Astrocyte of the spinal cord (primary cell): ENCODE measurements around the gene NUP160.
A peak's percentile ranks its signal among the peaks of the same experiment; 100 is the strongest.

ENCODE experiments used
- DNase-seq: peaks from one replicate; pipeline ENCODE4 v3.0.0; 2011; ENCODE audit warnings: low read depth, low spot score
- H3K4me3 ChIP-seq: 2 replicates; pipeline ENCODE4 v1.5.1; 2011; ENCODE audit warnings: low read depth, mild to moderate bottlenecking, low read length, moderate library complexity
- in situ Hi-C: cut with HindIII; loops from 2 replicates; pipeline ENCODE4 v1.10.0; 2017; ENCODE audit warnings: low sequenced_read_pairs
- TF ChIP-seq, protein P1 (sequence below): IDR thresholded peaks from 2 replicates; pipeline ENCODE4 v1.5.1; 2012; ENCODE audit warnings: low read depth, mild to moderate bottlenecking, low read length, inconsistent platforms

The NUP160 gene

DNA sequence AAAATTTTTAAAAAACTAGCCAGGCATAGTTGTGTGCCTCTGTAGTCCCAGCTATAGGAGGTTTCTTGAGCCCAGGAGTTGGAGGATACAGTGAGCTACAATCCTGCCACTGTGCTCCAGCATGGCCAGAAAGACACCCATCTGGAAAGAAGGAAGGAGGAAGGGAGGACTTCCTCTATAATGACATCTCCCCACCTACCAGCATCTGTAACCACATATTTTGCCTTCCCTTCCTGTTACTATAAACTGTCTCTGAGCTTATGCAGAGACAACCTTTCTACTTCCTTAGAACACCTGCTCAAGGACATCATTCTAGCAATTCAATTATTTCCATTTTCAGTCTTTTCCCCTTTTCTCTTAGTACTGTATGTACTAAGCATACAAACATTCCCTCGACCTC lies 2.2 kb upstream of the NUP160 start:
- no peak for DNase-seq
- TF ChIP-seq, protein P1, sequence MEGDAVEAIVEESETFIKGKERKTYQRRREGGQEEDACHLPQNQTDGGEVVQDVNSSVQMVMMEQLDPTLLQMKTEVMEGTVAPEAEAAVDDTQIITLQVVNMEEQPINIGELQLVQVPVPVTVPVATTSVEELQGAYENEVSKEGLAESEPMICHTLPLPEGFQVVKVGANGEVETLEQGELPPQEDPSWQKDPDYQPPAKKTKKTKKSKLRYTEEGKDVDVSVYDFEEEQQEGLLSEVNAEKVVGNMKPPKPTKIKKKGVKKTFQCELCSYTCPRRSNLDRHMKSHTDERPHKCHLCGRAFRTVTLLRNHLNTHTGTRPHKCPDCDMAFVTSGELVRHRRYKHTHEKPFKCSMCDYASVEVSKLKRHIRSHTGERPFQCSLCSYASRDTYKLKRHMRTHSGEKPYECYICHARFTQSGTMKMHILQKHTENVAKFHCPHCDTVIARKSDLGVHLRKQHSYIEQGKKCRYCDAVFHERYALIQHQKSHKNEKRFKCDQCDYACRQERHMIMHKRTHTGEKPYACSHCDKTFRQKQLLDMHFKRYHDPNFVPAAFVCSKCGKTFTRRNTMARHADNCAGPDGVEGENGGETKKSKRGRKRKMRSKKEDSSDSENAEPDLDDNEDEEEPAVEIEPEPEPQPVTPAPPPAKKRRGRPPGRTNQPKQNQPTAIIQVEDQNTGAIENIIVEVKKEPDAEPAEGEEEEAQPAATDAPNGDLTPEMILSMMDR = no peak
- no peak overlapping the region for H3K4me3 ChIP-seq
- in situ Hi-C loops = no loop called here

GRCh38 chr11:47848700-47849155 lies 578 bp upstream of the NUP160 start:
- TF ChIP-seq, protein P1 = no peak
- DNase-seq = no peak
- peak overlapping the region; percentile 97 for H3K4me3 ChIP-seq
- in situ Hi-C loops = no loop called here

DNA sequence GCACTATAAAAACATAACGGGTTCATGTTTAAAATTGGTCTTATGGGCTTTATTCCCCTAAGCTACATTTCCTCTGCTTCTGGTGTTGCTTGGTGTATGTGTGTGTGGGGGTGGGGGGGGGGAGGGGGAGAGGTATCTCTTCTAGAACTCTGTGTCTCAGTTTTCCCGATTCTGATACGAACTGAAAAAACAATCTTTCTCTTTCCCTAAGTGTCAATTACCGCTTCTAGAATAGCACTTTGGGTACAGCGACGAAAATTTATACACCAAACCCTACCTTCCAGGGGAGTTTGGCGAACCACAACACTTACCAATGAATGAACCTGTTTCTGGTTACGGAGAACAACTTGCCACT lies 636 bp downstream of the NUP160 start:
- H3K4me3 ChIP-seq = peak overlapping the region; percentile 97
- in situ Hi-C loops = no loop called here
- DNase-seq = no peak
- TF ChIP-seq, protein P1 = no peak

GRCh38 chr11:47846998-47847397 lies 1.2 kb downstream of the NUP160 start:
- DNase-seq = no peak
- in situ Hi-C loops = no loop called here
- TF ChIP-seq, protein P1 = no peak
- peak overlapping the region; percentile 97 for H3K4me3 ChIP-seq

GRCh38 chr11:47843361-47844055 lies 4.6 kb downstream of the NUP160 start:
- no peak for DNase-seq
- in situ Hi-C loops = no loop called here
- H3K4me3 ChIP-seq = no peak overlapping the region
- TF ChIP-seq, protein P1 = no peak

GRCh38 chr11:47842749-47843148 lies 5.4 kb downstream of the NUP160 start:
- DNase-seq = no peak
- TF ChIP-seq, protein P1 = no peak
- H3K4me3 ChIP-seq = no peak overlapping the region
- in situ Hi-C loops = no loop called here
